GM12873 (cell line): Measurements from ENCODE around the gene ZNF526.

Experiments
- TF ChIP-seq, protein P1 (sequence below): IDR thresholded peaks from 2 replicates; pipeline ENCODE4 v1.5.1; 2012; ENCODE audit warnings: low read depth, mild to moderate bottlenecking, moderate library complexity, low read length, control low read depth; ENCODE audit not compliant: insufficient read depth; ENCODE audit errors: missing control alignments

ZNF526 gene

DNA sequence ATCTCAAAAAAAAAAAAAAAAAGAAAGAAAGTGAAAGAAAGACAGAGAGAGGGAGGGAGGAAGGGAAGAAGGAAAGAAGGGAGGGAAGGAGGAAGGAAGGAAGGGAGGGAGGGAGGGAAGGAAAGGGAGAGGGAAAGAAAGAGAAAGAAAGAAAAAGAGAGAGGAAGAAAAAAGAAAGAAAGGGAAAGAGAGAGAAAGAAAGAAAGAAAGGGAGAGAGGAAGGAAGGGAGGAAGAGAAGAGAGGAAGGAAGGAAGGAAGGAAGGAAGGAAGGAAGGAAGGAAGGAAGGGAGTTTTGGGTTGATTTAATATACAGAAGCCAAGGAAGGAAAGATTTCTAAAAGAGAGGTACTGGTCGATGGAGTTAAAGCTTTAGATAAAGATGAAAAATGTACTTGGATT, 31.4 kb upstream of the ZNF526 start:
- TF ChIP-seq, protein P1, sequence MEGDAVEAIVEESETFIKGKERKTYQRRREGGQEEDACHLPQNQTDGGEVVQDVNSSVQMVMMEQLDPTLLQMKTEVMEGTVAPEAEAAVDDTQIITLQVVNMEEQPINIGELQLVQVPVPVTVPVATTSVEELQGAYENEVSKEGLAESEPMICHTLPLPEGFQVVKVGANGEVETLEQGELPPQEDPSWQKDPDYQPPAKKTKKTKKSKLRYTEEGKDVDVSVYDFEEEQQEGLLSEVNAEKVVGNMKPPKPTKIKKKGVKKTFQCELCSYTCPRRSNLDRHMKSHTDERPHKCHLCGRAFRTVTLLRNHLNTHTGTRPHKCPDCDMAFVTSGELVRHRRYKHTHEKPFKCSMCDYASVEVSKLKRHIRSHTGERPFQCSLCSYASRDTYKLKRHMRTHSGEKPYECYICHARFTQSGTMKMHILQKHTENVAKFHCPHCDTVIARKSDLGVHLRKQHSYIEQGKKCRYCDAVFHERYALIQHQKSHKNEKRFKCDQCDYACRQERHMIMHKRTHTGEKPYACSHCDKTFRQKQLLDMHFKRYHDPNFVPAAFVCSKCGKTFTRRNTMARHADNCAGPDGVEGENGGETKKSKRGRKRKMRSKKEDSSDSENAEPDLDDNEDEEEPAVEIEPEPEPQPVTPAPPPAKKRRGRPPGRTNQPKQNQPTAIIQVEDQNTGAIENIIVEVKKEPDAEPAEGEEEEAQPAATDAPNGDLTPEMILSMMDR, result no peak

DNA sequence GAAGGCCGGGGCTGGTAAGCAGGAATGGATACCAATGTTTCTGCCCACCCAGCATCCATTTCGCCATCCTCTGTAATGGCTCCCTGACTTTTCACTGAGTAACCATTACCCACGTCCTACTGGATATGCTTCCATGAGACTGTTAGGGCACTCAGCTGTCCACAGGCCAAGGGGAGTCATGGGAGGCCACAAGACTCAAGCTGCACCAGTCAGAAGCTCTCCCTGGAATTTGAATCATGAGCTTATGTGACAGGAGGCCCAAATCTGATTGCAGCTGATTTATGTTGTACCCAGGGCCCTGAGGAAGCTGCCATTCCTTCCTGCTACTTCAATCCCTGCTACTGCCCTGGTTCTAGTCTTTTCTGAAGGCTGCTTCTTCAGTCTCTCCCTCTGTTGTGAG, 31.0 kb upstream of the ZNF526 start:
- TF ChIP-seq, protein P1, result no peak

DNA sequence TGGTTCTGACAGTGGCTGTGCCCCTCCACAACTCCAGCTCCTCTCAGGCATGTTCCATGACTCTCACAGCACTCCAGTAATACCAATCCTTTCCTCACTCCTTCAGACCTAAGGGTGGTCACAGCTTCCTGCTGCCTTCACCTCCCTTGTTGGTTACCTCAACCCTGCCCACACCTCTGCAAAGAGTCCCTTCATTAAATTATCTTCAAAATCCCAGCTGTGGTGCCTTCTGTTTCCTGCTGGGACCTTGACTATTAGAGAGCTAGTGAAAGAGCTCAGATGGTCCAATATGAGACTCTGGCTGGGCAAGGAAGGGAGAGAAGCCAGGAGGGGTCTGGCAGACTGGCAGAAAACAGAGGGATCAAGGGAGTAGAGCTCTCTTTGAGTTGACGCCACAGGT, 28.8 kb upstream of the ZNF526 start:
- TF ChIP-seq, protein P1, result no peak

DNA sequence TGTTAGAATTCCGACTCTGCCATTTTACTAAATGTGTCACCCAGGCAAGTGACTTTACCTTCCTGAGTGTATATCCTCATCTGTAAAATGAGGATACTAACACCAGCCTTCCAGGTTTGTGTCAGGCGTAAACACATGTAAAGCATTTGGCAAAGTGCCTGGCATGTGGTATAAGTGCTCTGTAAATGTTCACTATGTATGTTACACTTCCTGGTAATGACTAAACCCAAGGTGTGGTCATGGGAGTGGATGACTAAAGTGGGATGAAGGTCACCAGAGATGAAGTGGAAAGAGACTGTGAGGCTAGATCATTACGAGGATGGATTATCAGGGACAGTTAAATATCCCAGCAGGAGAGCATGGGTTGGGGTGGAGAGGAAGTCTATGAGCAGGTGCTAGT, 28.3 kb upstream of the ZNF526 start:
- TF ChIP-seq, protein P1, result no peak

DNA sequence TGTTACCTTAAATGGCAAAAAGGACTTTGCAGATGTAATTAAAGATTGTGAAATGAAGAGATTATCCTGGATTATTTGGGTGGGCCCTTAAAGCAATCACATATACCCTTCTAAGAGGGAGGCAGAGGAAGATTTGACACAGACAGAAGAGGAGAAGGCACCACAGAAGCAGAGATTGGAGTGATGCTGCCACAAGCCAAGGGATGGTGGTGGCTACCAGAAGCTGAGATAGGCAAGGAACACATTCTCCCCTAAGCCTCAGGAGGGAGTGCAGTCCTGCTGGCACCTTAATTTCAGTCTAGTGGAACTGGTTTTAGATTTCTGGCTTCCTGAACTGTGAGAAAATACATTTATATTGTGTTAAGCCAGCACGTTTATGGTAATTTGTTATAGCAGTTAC, 26.8 kb upstream of the ZNF526 start:
- TF ChIP-seq, protein P1, result no peak

DNA sequence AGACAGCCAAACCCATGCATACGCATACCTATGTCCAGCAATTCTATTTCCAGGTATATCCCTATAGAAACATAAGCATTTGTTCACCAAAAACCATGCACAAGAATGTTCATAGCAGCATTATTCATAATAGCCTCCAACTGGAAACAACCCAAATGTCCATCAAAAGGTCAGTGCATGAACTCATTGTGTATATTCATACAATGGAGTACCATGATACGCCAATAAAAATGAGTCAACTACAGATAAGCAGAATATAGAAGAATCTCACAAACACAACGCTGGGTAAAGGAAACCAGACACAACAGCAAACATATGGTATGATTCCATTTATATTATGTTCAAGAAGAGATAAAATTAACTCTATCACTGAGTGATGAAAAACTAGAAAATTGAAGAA, 26.4 kb upstream of the ZNF526 start:
- TF ChIP-seq, protein P1, result no peak

DNA sequence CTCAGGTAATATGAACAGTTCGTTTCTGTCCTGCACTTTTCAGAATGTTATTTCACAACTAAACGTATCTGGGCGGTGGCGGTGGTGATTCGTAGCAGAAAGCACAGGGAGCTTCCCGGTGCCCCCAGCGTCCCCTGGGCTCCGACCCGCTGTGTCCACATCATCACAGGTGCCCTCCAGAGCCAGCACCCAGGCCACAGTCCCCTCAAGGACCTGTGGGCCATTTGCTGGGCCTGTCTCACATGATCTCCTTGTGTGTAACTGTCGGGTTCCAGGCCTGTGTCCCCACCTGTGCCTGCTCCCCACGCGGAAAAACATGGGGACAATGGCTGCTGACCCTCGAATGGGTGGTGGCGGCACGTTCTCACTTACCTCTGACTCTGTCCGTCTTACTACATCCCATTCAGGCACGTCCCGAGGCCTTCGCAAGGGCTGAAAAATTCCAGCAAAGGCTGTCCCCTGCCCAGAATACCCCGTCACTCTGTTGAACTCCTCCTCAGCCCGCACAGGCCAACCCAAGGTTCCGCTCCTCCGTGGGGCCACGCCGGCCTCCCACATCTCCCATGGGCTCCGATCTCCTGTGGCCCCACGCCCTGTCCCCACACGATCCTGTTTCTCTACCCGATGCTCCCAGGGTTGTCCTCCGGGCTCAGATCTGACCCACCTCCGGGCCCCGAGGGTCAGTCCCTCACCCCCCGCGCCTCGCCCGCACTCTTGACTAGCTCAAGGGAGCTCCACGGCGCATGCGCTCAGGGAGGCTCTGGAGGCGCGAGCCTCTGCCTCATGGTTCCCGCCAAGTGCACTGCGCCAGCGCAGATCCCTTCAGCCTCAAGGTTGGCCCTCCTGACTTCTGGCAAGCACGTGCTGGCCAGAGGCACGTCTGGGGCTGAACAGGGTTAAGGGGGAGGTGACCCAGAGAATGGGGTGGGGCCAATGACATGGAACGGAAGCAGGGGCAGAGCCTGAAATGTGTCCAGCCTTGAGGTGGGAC, 23.8 kb upstream of the ZNF526 start:
- TF ChIP-seq, protein P1, result no peak
